HCT116 (cell line): ENCODE measurements around the gene KRT222. TPM values are rescaled to one million over a fixed set of nuclear protein-coding genes. Genes with fewer than 3 reads are reported as not detected.
A peak's percentile ranks its signal among the peaks of the same experiment; 100 is the strongest.

Source experiments
- ATAC-seq: fragments of 200-7000 bp; cut with Tn5 transposase; 2 replicates; pipeline ENCODE4 v1.9.1; 2020; ENCODE audit warnings: mild to moderate bottlenecking, moderate library complexity
- BruUV-seq: library from RNA; stranded (reverse); fragments of 400-500 nt; replicated peaks from 2 replicates; lab custom pipeline; 2021; lab: Mats Ljungman, UMichigan
- CTCF ChIA-PET: fragments of 300-600 bp; sonication (Branson Sonifier 250); formaldehyde crosslinking; loops from one replicate; lab custom pipeline; 2021; ENCODE audit warnings: antibody characterized with exemption; lab: Charles Lee
- POLR2A ChIA-PET: fragments of 300-600, 350-600 bp; sonication (Branson Sonifier 250); formaldehyde crosslinking; loops from one replicate; lab custom pipeline; 2021; ENCODE audit warnings: antibody characterized with exemption; lab: Charles Lee
- RAD21 ChIA-PET, 2 experiments: fragments of 300-600 bp; sonication (Branson Sonifier 250); formaldehyde crosslinking; loops; one replicate each; lab custom pipeline; 2023; ENCODE audit warnings: low total read pairs in 2 of 2; ENCODE audit not compliant: uncharacterized antibody in 2 of 2, unreplicated experiment in 2 of 2, low non-redundant PET in 1 of 2; lab: Charles Lee
- DNase-seq: peaks from one replicate; pipeline ENCODE4 v3.0.0-alpha.2; 2010; ENCODE audit warnings: low read depth, low spot score
- H2AFZ ChIP-seq: fragments of 200-600 bp; shearing (Covaris generic), sonication (generic); 2 replicates; pipeline ENCODE4 v1.6.1; 2017; ENCODE audit warnings: low read depth, mixed run types, mixed read lengths, antibody characterized with exemption, low read length; ENCODE audit not compliant: poor library complexity, severe bottlenecking
- H3K27ac ChIP-seq: 2 replicates; pipeline ENCODE4 v1.5.1; 2012; ENCODE audit warnings: low read depth, low read length
- H3K27me3 ChIP-seq: fragments of 200-600 bp; sonication (generic); 2 replicates; pipeline ENCODE4 v1.6.1; 2016; ENCODE audit warnings: mixed run types, low read length, mixed read lengths; ENCODE audit not compliant: insufficient read depth
- H3K36me3 ChIP-seq, 2 experiments: fragments of 200-500 bp in 1 of 2; fragments of 200-600 bp in 1 of 2; sonication (Bioruptor generic) in 1 of 2; sonication (generic) in 1 of 2; 2 replicates each; pipeline versions ENCODE4 v1.5.1 to v1.6.1; 2014 to 2016; ENCODE audit warnings: low read length in 2 of 2, inconsistent platforms in 1 of 2, mixed read lengths in 1 of 2, mixed run types in 1 of 2; ENCODE audit not compliant: insufficient read depth in 2 of 2, control insufficient read depth in 1 of 2
- H3K4me1 ChIP-seq, 2 experiments: fragments of 200-600 bp in 1 of 2; sonication (generic) in 1 of 2; 2 replicates each; pipeline versions ENCODE4 v1.5.1 to v1.6.1; 2012 to 2017; ENCODE audit warnings: low read length in 2 of 2, inconsistent platforms in 1 of 2, mild to moderate bottlenecking in 1 of 2, mixed read lengths in 1 of 2, mixed run types in 1 of 2, moderate library complexity in 1 of 2; ENCODE audit not compliant: insufficient read depth in 2 of 2, control insufficient read depth in 1 of 2
- H3K4me2 ChIP-seq: fragments of 200-600 bp; sonication (generic); 2 replicates; pipeline ENCODE4 v1.6.1; 2017; ENCODE audit warnings: mixed run types, low read length, mixed read lengths
- H3K4me3 ChIP-seq, 2 experiments: fragments of 200-600 bp in 1 of 2; sonication (generic) in 1 of 2; replicated peaks in 1 of 2; 2 replicates each; pipeline ENCODE4 v1.5.1; 2011 to 2016; ENCODE audit warnings: low read length in 2 of 2, control low read depth in 1 of 2, low read depth in 1 of 2, mild to moderate bottlenecking in 1 of 2, mixed read lengths in 1 of 2, mixed run types in 1 of 2
- H3K79me2 ChIP-seq: fragments of 200-600 bp; sonication (generic); 2 replicates; pipeline ENCODE4 v1.6.1; 2017; ENCODE audit warnings: mild to moderate bottlenecking, mixed run types, low read length, moderate library complexity, mixed read lengths; ENCODE audit not compliant: insufficient read depth
- H3K9ac ChIP-seq: fragments of 200-600 bp; sonication (generic); 2 replicates; pipeline ENCODE4 v1.6.1; 2016; ENCODE audit warnings: low read length, mixed read lengths
- H3K9me2 ChIP-seq: fragments of 200-600 bp; sonication (generic), shearing (Covaris generic); 2 replicates; pipeline ENCODE4 v1.6.1; 2017; ENCODE audit warnings: mixed run types, mild to moderate bottlenecking, moderate library complexity; ENCODE audit not compliant: insufficient read depth
- H3K9me3 ChIP-seq, 2 experiments: fragments of 200-500 bp in 1 of 2; fragments of 200-600 bp in 1 of 2; sonication (Bioruptor generic) in 1 of 2; sonication (generic) in 1 of 2; 2 replicates each; pipeline ENCODE4 v1.6.1; 2014 to 2017; ENCODE audit warnings: low read length in 2 of 2, mixed read lengths in 2 of 2, inconsistent platforms in 1 of 2, low read depth in 1 of 2, mild to moderate bottlenecking in 1 of 2, mixed run types in 1 of 2, moderate library complexity in 1 of 2; ENCODE audit not compliant: control insufficient read depth in 1 of 2, insufficient read depth in 1 of 2
- H4K20me1 ChIP-seq: fragments of 200-600 bp; sonication (generic), shearing (Covaris generic); 2 replicates; pipeline ENCODE4 v1.6.1; 2017; ENCODE audit warnings: mixed run types, mild to moderate bottlenecking, moderate library complexity; ENCODE audit not compliant: insufficient read depth
- CBX3 ChIP-seq: IDR thresholded peaks from 2 replicates; pipeline ENCODE4 v1.6.1; 2012; ENCODE audit warnings: low read depth
- CEBPB ChIP-seq: IDR thresholded peaks from 2 replicates; pipeline ENCODE4 v1.6.1; 2012; ENCODE audit warnings: low read depth
- ELF1 ChIP-seq: IDR thresholded peaks from 2 replicates; pipeline ENCODE4 v1.6.1; 2012; ENCODE audit warnings: low read depth, borderline replicate concordance
- EZH2 ChIP-seq: fragments of 200-600 bp; sonication (generic); IDR thresholded peaks from 2 replicates; pipeline ENCODE4 v1.6.1; 2017; ENCODE audit warnings: antibody characterized with exemption, mixed run types
- EZH2phosphoT487 ChIP-seq: fragments of 200-600 bp; IDR thresholded peaks from 2 replicates; pipeline ENCODE4 v1.6.1; 2018; ENCODE audit warnings: antibody characterized with exemption, borderline replicate concordance
- FOSL1 ChIP-seq: IDR thresholded peaks from 2 replicates; pipeline ENCODE4 v1.6.1; 2012; ENCODE audit warnings: low read depth
- MAX ChIP-seq: IDR thresholded peaks from 2 replicates; pipeline ENCODE4 v1.6.1; 2012
- POLR2A ChIP-seq: IDR thresholded peaks from 2 replicates; pipeline ENCODE4 v1.7.0; 2011; ENCODE audit warnings: borderline replicate concordance; ENCODE audit not compliant: insufficient read depth, insufficient read length; ENCODE audit errors: extremely low read depth
- POLR2AphosphoS5 ChIP-seq: IDR thresholded peaks from 2 replicates; pipeline ENCODE4 v1.6.1; 2011; ENCODE audit warnings: mild to moderate bottlenecking, low read depth, low read length, moderate library complexity
- RAD21 ChIP-seq: IDR thresholded peaks from 2 replicates; pipeline ENCODE4 v1.6.1; 2012; ENCODE audit warnings: low read depth, mild to moderate bottlenecking
- SIN3A ChIP-seq: IDR thresholded peaks from 2 replicates; pipeline ENCODE4 v1.6.1; 2012; ENCODE audit warnings: low read depth
- SP1 ChIP-seq: IDR thresholded peaks from 2 replicates; pipeline ENCODE4 v1.6.1; 2012; ENCODE audit warnings: low read depth
- TCF7L2 ChIP-seq: IDR thresholded peaks from 2 replicates; pipeline ENCODE4 v1.7.0; 2011; ENCODE audit warnings: borderline replicate concordance, inconsistent platforms; ENCODE audit not compliant: insufficient read depth, insufficient read length; ENCODE audit errors: extremely low read depth
- YY1 ChIP-seq: IDR thresholded peaks from 2 replicates; pipeline ENCODE4 v1.6.1; 2011; ENCODE audit warnings: low read length, low read depth, moderate library complexity, mild to moderate bottlenecking; ENCODE audit not compliant: insufficient replicate concordance; ENCODE audit errors: extremely low read depth
- ZNF274 ChIP-seq: fragments of 200-500 bp; sonication (Bioruptor generic); IDR thresholded peaks from 2 replicates; pipeline ENCODE4 v1.6.1; 2014; ENCODE audit warnings: mild to moderate bottlenecking, low read depth, low read length, inconsistent platforms
- intact Hi-C: fragments of 100-400 bp; cut with micrococcal nuclease; formaldehyde crosslinking; loops from 2 replicates; pipeline ENCODE4 v1.10.0; 2022
- total RNA-seq: library from RNA; stranded (reverse); gene quantifications from one replicate; pipeline ENCODE4 v1.2.1, GENCODE V29; 2021; ENCODE audit not compliant: unreplicated experiment
- TF ChIP-seq, protein P1 (sequence below): IDR thresholded peaks from 2 replicates; pipeline ENCODE4 v1.6.1; 2011; ENCODE audit warnings: mild to moderate bottlenecking, low read length, moderate library complexity; ENCODE audit not compliant: insufficient replicate concordance; ENCODE audit errors: extremely low read depth
- TF ChIP-seq, protein P2 (sequence below), 3 experiments: fragments of 200-600 bp in 1 of 3; sonication (generic) in 1 of 3; IDR thresholded peaks in 2 of 3; conservative IDR thresholded peaks in 1 of 3; 2 replicates each; pipeline ENCODE4 v1.5.1; 2012 to 2017; ENCODE audit warnings: low read depth in 2 of 3, low read length in 2 of 3, antibody characterized with exemption in 1 of 3, borderline replicate concordance in 1 of 3, control low read depth in 1 of 3, mild to moderate bottlenecking in 1 of 3, mixed read lengths in 1 of 3, mixed run types in 1 of 3, moderate library complexity in 1 of 3; ENCODE audit not compliant: insufficient read depth in 1 of 3

KRT222 gene
- total RNA-seq, 1 experiment from 2014 or later: 5.0 TPM

- Histone ChIP-seq H3K4me3 (peak overlapping the region; percentile 59 to 92), H3K9me3 (no peaks in the 10 kb centered on the region), H3K36me3 (peaks cover 27 to 32% of the 10 kb centered on the region in 2 experiments), H3K79me2 (peaks cover 57% of the 10 kb centered on the region), H3K27ac (peak overlapping the region; percentile 82), H3K9ac (peak overlapping the region; percentile 87), H4K20me1 (no peaks in the 10 kb centered on the region), H3K4me1 (peaks cover 9 to 22% of the 10 kb centered on the region in 2 experiments; a peak in 3 of 4 replicates), H3K9me2 (no peaks in the 10 kb centered on the region), H3K4me2 (peak overlapping the region; percentile 92), H3K27me3 (no peaks in the 10 kb centered on the region), H2AFZ (peak overlapping the region; percentile 86)
- ChIA-PET RAD21 (no interaction called here), POLR2A (interaction anchor here (1.2 kb wide), 1 partner anchor 19 kb away, joined by 3 read pairs; no protein-coding TSS in a partner anchor), CTCF (no interaction called here)
- peak; percentile 69 for ATAC-seq
- TF ChIP-seq EZH2 (no peak), ELF1 (no peak), RAD21 (no peak), SIN3A (no peak), POLR2A (no peak), SP1 (no peak), CBX3 (no peak), ZNF274 (no peak), YY1 (no peak), EZH2phosphoT487 (no peak), TCF7L2 (no peak), POLR2AphosphoS5 (no peak), MAX (no peak), FOSL1 (no peak), CEBPB (no peak)
- TF ChIP-seq, protein P1, sequence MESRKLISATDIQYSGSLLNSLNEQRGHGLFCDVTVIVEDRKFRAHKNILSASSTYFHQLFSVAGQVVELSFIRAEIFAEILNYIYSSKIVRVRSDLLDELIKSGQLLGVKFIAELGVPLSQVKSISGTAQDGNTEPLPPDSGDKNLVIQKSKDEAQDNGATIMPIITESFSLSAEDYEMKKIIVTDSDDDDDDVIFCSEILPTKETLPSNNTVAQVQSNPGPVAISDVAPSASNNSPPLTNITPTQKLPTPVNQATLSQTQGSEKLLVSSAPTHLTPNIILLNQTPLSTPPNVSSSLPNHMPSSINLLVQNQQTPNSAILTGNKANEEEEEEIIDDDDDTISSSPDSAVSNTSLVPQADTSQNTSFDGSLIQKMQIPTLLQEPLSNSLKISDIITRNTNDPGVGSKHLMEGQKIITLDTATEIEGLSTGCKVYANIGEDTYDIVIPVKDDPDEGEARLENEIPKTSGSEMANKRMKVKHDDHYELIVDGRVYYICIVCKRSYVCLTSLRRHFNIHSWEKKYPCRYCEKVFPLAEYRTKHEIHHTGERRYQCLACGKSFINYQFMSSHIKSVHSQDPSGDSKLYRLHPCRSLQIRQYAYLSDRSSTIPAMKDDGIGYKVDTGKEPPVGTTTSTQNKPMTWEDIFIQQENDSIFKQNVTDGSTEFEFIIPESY: no peak
- TF ChIP-seq, protein P2, sequence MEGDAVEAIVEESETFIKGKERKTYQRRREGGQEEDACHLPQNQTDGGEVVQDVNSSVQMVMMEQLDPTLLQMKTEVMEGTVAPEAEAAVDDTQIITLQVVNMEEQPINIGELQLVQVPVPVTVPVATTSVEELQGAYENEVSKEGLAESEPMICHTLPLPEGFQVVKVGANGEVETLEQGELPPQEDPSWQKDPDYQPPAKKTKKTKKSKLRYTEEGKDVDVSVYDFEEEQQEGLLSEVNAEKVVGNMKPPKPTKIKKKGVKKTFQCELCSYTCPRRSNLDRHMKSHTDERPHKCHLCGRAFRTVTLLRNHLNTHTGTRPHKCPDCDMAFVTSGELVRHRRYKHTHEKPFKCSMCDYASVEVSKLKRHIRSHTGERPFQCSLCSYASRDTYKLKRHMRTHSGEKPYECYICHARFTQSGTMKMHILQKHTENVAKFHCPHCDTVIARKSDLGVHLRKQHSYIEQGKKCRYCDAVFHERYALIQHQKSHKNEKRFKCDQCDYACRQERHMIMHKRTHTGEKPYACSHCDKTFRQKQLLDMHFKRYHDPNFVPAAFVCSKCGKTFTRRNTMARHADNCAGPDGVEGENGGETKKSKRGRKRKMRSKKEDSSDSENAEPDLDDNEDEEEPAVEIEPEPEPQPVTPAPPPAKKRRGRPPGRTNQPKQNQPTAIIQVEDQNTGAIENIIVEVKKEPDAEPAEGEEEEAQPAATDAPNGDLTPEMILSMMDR (IDR thresholded peaks at IDR 0.05 in 2 of 3, conservative IDR thresholded peaks at IDR 0.05 in 1 of 3; ENCODE audit: borderline replicate concordance in 1 of 3, insufficient read depth in 1 of 3, low read depth in 2 of 3, low read length in 2 of 3): no peak
- intact Hi-C loops: no loop called here
- DNase-seq: peak; percentile 28
- TSS peak; percentile 63 for BruUV-seq
Observed at GRCh38 chr17:40646791-40647623, 18.0 kb downstream of the KRT222 start.
